ENCODE measurements around the gene CD4.

CD4 gene

DNA sequence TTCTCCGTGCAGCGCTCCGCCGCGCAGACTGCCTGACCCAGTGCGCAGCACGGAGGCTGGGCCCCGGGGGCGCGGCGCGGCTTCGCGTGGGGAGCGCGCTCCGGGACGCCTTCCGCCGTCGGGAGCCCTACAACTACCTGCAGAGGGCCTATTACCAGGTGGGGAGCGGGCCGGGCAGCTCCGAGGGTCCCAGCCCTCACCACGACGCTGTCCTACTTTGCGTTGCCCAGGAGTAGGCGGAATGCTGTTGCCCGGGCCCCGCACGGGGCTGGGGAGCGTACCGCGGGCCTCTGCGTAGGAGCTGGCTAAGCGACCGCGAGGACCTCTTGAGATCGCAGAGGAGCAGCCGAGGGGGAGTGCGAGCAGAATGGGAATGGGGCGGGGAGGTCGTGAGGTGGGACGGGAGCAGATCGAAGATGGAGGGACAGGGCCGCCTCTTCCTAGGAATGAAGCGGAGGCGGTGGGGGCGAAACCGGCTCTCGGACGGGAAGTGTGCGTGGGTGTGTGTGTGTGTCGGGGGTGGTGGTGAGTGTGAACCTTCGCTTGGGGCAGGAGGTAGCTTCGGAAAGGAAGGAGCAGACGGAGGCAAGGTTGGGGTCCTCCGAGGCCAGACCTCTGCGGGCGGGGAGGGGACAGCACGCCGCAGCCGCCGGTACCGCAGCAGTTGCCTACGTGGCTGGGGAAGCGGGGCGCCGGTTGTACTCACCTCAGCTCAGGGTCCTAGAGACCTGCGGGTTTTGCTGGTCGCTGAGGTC is 39.6 kb downstream of the CD4 start:
- peak; percentile 73 for DNase-seq (ENCODE audit: low spot score)

DNA sequence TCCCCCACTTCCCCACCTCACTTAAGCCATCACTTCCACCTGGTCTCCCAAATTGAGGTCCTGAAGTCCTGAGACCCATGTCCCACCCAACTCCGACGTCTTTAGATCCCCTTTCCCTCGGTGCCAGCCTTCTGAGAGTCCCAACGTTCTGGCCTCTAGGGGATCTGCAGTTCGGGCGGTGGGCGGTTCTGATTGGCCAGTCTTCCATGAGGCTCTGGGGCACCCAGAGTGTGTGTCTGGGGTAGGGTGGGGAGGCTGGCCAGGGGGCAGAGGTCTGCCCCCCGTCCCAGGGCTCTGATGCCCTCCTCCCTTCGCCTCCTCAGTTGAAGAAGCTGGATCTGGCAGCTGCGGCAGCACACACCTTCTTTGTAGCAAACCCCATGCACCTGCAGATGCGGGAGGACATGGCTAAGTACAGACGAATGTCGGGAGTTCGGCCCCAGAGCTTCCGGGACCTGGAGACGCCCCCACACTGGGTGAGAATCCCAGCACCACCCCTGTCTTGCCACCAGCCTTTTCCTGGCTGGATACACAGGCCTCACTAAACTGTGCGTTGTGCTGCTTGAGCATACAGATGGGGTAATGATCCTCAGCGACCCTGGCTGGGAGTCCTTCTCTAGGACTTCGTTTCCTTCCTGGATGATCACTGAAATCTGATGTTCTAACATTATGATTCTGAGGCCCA is 40.4 kb downstream of the CD4 start:
- peak; percentile 55 for DNase-seq (ENCODE audit: low spot score)

DNA sequence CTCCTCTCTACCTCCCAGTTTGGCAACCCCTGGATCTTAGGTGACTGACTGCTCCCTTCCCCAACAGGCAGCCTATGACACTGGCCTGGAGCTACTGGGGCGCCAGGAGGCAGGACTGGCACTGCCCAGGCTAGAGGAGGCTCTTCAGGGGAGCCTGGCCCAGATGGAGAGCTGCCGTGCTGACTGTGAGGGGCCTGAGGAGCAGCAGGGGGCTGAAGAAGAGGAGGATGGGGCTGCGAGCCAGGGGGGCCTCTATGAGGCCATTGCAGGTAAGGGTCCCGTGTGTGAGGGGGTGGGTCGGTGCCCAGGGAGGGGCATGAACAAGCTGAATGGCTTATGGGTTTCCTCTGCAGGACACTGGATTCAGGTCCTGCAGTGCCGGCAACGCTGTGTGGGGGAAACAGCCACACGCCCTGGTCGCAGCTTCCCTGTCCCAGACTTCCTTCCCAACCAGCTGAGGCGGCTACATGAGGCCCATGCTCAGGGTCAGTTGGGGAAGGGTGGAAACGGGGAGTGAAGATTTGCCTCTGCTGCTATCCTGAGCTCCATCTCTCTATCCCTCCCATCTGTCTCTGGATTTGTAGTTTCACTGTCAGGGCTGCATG is 41.1 kb downstream of the CD4 start:
- DNase-seq (ENCODE audit: low spot score) = no peak

DNA sequence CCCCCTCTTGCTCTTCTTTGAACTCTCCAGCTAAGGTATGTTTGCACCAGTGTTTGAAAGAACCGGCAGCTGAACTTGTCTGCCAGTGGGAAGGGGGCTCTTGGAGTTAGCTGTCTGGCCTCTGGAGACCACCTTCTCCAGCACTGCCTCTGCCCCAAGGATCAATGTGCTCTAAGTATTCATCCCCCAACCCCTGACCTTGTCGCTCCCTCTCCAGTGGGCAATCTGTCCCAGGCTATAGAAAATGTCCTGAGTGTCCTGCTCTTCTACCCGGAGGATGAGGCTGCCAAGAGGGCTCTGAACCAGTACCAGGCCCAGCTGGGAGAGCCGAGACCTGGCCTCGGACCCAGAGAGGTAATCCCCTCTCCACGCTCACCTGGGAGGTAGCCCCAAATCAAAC is 41.7 kb downstream of the CD4 start:
- no peak for DNase-seq (ENCODE audit: low spot score)

DNA sequence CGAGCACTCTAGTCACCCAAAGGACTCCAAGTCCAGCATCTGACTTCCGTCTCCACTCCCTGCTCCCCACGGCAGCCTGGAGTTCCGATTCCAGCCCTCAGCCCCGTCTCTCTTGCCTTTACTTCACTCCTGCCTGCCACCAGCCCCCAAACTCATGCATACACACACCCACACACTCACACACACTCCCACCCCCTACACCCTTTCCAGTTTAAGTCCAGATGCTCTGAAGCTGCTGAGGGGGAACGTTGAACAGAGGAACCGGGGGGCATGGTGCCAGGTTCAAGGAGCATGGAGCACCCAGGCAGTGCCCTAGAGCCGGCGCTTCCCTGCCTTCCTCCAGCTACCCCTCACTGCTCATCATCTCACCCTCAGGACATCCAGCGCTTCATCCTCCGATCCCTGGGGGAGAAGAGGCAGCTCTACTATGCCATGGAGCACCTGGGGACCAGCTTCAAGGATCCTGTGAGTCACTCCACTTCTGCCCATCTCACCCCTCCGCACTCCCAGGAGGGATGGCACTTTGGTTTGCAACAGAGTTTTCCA is 42.2 kb downstream of the CD4 start:
- DNase-seq (ENCODE audit: low spot score) = no peak

DNA sequence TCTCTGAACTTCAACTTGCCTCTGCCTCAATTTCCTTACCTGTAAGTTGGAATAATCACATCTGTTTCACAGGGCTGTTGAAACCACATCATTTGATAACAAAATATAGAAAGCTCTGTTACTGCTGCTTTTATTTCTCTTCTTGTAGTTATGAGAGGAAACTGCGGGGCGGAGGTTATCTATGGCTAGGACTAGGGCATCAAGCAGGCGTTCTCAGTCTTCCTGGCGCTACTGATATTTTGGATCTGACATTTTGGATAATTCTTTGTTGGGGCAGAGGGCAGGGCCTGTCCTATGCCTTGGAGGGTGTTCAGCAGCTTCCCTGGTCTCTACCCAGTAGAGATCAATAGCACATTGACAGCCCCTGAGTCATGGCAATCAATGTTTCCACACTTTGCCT is 42.8 kb downstream of the CD4 start:
- no peak for DNase-seq (ENCODE audit: low spot score)

DNA sequence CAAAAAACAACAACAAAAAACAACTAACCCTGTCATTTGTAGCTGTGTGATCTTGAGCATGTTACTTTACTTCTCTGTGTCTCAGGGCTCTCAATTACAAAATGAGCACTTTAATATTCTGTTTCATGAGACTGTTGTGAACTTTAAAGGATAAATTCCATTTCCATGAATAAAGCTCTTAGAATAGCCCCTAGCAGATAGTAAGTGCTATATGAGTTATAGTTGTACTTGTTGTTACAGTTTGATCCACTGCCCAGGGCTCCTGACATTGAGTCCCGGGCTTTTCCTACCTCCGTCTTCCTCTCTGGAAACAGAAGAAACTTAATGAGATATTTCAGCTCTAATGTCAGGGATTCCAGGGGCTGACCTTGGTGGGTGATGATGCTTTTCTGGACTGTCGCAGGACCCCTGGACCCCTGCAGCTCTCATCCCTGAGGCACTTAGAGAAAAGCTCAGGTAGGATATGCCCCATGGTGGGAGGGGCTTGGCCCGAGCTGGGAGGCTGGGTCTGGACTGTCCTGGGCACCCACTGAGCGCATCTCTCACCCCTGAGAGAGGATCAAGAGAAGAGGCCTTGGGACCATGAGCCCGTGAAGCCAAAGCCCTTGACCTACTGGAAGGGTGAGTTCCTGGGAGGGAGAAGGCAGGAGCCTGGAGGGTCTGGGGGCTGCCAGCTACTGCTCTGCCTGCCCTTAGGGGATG is 44.0 kb downstream of the CD4 start:
- DNase-seq (ENCODE audit: low spot score) = no peak

DNA sequence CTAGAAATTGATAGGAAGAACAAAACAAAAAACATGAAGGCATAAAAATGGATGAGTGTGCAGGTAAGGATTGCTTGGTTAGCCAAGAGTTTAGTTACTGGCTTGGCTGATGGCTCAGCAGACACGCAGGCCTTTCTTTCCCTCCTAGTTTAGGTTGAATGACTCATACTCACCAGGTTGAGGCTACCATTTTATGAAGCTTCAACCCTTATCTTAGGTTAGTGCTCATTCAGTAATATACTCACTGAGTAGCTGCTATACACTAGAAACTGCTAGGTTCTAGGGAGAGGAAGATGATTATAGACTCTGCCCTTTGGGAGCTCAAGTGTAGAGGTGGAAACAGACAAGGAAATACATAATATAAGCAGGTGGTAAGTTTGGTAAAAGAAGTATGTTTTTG is 44.9 kb downstream of the CD4 start:
- no peak for DNase-seq (ENCODE audit: low spot score)

DNA sequence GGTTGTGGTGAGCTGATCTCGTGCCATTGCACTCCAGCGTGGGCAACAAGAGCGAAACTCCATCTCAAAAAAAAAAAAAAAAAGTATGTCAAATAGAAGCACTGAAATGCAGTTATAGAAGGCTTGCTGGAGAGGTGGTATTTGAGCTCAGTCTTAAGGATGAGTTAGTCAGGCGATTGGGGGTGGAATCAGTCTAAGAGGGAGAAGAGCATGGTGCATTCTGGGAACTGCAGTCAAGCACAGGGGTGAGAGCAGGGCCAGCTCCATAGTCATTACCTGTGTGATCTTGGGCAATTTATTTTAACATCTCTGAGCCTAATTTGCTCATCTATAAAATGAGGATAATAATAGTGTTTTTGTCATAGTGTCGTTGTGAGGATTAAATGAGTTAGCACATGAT is 45.5 kb downstream of the CD4 start:
- no peak for DNase-seq (ENCODE audit: low spot score)

DNA sequence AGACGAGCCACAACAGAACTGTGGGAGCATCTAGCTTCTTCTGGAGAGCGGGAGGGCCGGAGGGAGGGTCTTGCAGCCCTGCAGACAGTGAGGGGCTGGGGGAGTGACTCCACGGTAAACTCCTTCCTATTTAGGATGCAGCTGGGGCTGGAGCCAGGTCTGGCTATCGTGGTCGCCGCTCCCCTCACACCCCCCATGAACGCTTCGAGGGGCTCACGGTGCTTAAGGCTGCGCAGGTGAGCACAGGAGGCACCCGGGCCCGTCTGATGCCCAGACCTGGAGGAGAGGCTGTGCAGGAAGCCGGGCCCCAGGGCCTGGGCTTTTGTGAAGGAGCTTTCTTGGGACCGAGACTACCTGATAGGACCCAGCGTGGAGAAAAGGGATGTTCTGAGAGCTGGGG is 47.5 kb downstream of the CD4 start:
- DNase-seq (ENCODE audit: low spot score) = no peak

DNA sequence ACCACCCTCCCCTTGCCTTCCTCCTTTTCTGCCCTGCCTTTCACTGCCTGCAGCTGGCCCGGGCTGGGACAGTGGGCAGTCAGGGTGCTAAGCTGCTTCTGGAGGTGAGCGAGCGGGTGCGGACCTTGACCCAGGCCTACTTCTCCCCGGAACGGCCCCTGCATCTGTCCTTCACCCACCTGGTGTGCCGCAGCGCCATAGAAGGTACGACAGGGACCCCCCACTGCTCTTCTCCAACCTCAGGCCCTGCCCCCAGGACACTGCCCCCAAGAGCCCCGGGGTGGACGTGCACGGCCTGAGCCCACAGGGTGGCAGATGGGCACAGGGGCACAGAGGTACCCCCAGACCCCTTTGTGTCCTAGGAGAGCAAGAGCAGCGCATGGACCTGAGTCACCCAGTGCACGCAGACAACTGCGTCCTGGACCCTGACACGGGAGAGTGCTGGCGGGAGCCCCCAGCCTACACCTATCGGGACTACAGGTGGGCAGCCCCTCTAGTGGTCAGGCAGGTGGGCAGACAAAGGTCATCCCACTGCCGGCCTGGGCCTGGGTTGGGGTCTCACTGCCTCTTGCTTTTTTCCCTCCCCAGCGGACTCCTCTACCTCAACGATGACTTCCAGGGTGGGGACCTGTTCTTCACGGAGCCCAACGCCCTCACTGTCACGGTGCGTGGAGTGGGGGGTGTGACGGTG is 48.2 kb downstream of the CD4 start:
- DNase-seq (ENCODE audit: low spot score) = no peak

DNA sequence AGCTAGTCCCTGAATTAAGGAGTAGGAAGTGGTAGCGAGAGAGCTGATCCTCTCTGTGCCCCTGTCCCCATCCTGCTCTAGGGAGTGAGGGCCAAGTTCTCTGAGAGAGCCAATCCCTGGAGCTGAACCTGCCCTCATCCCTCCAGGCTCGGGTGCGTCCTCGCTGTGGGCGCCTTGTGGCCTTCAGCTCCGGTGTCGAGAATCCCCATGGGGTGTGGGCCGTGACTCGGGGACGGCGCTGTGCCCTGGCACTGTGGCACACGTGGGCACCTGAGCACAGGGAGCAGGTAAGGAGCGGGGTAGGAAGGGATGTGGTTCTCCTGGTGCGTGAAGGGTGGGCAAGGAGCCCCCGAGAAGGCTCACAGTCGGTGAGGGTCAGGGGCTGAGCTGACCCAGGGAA is 49.5 kb downstream of the CD4 start:
- no peak for DNase-seq (ENCODE audit: low spot score)

DNA sequence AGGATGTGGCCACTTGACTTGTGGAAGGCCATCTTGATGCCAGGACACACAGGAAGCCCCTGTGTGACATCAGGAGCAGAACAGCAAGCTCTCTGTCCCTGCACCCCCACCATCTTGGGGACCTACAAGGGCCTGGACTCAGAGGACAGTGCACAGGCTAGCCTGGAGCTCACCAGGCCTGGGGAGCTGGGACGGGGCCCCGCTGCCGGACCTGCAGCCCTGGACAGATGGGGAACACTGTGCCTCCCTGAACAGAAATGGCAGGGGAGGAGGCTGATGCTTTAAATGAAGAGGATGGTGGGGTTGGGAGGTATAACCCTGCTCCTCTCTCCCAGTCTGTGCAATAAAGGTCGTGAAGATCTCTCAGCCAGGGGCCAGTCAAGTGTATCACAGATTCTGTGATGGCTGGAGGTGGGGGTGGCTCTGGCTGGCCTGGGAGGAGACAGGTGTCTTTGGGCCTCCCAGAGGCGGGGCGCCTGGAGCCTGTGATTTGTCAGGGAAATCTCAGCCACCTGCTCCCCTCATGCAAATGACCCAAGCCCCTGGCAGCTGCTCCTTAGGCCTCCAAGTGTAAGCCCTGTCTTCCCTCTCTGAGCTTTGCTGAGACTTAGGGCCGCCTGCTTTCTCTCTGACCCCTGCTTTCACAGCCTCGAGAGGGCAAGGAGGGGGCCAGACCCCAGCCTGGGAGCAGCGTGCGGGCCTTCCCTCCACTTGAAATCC is 50.3 kb downstream of the CD4 start:
- no peak for DNase-seq (ENCODE audit: low spot score)

DNA sequence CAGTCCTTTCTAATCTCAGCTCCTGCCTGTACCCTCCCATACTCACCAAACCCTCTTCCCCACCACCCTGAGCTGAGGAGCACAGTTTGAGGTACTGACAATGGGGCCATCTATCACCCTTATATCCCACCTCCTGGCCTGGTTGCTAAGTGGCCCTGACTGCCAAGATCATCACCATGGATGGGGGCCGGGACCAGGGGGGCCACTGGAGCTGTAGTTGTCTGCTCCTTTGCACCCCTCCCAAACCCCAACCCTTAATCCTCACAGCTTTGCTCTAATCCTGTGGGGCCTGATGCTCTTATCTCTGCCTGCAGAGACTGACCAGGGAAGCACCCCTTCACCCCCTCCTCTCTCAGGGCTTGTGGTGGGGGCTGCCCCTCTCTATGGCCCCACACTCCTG is 51.0 kb downstream of the CD4 start:
- DNase-seq (ENCODE audit: low spot score) = no peak

DNA sequence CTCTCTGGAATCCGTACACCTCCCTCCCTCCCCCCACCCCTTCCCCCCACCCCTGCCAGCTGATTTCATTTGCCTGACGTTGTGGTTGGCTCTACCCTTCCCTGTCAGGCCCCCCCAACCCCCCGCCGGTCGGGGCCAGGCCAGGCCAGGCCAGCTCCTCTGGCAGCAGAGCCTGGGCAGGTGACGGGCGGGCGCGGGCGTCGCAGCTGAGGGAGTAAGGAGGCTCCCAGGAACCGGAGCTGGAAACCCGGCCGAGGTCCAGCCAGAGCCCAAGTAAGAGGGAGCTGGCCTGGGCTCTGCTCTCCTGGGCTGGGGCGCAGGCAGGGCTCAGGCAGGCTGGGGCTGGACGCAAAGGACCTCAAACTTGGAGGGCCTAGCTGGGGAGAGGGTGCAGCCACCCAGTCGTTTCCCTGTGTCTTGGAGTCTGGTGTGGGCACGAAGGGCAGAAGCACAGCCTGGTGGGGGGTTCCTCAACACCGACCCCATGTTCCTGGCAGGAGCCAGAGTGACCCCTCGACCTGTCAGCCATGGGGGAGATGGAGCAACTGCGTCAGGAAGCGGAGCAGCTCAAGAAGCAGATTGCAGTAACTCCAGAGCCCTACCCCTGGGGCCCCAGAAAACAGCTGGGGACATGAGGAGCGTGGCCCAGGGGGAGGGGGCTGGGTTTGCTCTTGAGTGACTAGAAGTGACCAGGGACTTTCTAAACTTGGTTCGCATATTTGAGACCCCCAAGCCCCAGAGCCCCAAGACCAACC is 51.6 kb downstream of the CD4 start, which contains the start of gene GNB3:
Gene GNB3 (plus strand): TSS at position 165 of the 755 bp plus-strand sequence. CDS start 363 bp downstream, at position 528.
- no peak for DNase-seq (ENCODE audit: low spot score)

DNA sequence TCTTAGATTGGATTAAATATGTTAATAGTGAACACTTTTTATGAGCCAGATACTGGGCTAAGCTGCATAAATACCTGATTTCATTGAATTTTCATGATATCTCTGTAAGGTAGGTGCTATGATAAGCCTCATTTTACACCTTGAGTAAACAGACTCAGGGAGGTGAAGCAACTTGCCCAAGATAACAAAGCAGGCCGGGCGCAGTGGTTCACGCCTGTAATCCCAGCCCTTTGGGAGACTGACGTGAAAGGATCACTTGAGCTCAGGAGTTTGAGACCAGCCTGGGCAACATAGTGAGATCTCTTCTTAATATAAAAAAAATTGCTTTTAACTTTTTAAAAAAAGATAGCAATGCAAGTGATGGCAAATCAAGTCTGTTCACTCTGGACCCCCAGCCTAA is 52.7 kb downstream of the CD4 start:
- DNase-seq (ENCODE audit: low spot score) = no peak

DNA sequence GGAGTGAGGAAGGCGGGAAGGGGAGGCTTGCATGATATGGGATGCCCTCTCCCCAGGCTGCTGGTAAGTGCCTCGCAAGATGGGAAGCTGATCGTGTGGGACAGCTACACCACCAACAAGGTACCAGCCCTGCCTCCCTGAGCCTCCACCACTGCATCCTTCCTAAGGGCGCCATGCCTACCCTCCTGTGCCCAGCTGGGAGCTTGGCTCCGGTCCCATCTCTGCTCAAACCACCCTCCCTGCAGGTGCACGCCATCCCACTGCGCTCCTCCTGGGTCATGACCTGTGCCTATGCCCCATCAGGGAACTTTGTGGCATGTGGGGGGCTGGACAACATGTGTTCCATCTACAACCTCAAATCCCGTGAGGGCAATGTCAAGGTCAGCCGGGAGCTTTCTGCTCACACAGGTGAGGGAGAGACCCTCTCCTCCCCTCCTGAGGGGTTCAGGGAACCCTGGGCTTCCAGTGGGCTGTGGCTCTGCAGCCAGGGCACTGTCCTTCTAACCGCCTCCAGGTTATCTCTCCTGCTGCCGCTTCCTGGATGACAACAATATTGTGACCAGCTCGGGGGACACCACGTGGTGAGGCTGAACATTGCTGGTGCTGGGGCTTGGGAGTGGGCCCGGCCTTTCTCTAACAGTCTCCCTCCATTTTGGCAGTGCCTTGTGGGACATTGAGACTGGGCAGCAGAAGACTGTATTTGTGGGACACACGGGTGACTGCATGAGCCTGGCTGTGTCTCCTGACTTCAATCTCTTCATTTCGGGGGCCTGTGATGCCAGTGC is 54.0 kb downstream of the CD4 start:
- DNase-seq (ENCODE audit: low spot score) = no peak

DNA sequence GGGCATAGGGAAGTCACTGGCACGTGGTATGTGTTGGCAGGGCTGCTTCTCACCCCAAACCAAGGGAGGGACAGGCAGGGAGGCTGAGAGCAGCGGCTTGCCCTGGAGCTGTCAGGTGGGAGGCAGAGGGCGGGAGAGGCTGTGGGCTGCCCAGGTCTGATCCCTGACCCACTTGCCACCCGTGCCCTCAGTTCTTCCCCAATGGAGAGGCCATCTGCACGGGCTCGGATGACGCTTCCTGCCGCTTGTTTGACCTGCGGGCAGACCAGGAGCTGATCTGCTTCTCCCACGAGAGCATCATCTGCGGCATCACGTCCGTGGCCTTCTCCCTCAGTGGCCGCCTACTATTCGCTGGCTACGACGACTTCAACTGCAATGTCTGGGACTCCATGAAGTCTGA is 56.1 kb downstream of the CD4 start:
- DNase-seq (ENCODE audit: low spot score) = no peak

DNA sequence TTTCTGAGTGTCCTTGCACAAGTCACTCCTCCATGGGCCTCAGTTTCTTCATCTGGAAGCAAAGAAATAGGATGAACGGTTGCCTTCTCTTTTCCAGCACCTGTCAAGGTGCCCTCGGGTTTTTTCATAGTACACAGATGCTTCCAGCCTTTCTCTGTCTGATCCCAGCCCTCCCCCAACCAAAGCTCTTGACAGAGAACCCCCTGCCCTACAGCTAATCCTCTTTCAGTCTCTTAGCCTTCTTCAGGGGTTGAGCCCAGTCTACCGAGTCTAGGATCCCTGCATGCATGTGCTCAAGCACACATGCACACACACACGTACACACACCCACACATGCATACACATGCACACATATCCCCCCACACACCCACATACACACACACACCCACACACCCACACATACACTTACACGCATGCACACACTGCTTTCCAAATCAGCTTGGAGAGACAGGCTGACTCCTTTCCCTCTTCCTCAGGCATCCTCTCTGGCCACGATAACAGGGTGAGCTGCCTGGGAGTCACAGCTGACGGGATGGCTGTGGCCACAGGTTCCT is 57.1 kb downstream of the CD4 start:
- no peak for DNase-seq (ENCODE audit: low spot score)
